Right renal cortex interstitium (tissue), 3 donors: ENCODE measurements around the gene SMCO1. TPM values are rescaled to one million over a fixed set of nuclear protein-coding genes. Genes with fewer than 3 reads are reported as not detected.
"Not testable (repeated sequence)": the region's sequence is repeated elsewhere in the genome, so short reads cannot be mapped to it uniquely, and the experiment has no call there.

Experiments used
- DNase-seq, 3 donors: peaks; one replicate each; pipeline ENCODE4 v3.0.0-alpha.2; 2013; ENCODE audit warnings: low read depth in 3 of 3, low spot score in 2 of 3
- polyA plus RNA-seq, 3 donors: library from polyadenylated mRNA; unstranded; fragments of 120-200 nt; gene quantifications; one replicate each; pipeline ENCODE4 v1.2.1, GENCODE V29; 2013; ENCODE audit not compliant: insufficient read length in 3 of 3

The SMCO1 gene
- polyA plus RNA-seq, 3 donors: 0.08 TPM; not detected in 2

GRCh38 chr3:196498297-196498696, 16.8 kb downstream of the SMCO1 start:
- DNase-seq: no peak

DNA sequence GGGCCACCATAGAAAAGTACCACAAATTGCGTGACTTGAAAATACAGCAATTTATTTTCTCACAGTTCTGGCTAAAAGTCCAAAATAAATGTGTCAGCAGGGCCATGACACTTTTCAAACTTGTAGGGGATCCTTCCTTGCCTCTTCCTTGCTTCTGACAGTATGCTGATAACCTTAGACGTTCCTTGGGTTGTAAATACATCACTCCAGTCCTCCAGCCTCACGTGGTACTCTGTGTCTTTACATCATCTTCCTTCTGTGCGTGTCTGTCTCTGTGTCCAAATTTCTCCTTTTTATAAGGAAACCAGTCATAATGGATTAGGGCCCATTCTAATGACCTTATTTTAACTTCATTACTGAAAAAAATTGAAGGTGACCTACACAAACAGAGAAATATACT, 19.0 kb downstream of the SMCO1 start:
- no peak for DNase-seq

DNA sequence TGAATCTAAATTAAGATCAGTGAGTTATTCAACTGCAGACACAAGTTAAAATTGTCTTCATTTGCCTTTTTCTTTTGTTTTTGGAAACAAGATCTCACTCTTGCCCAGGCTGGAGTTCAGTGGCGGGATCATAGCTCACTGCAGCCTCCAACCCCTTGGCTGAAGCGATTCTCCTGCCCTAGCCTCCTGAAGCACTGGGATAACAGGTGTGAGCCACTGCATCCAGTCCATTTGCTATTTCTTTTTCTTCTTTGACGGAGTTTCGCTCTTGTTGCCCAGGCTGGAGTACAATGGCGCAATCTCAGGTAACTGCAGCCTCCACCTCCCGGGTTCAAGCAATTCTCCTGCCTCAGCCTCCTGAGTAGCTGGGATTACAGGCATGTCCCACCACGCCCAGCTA, 21.9 kb downstream of the SMCO1 start:
- DNase-seq: no peak

GRCh38 chr3:196492080-196492479, 23.1 kb downstream of the SMCO1 start:
- DNase-seq: no peak

GRCh38 chr3:196489747-196490146, 25.4 kb downstream of the SMCO1 start:
- DNase-seq: no peak

DNA sequence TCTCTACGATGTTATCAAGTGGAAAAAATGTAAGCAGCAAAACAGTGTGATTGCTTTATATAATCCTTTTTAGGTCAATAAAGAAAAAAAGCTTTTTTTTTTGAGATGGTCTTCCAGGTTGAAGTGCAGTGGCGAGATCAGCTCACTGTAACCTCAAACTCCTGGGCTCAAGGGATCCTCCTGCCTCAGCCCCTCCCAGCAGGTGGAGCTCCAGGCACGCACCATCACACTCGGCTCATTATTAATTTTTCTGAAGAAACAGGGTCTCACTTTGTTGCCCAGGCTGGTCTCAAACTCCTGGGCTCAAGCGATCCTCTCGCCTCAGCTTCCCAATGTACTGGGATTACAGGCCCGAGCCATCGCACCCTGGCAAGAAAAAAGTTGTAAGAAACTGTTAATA, 28.9 kb downstream of the SMCO1 start:
- DNase-seq: no peak

DNA sequence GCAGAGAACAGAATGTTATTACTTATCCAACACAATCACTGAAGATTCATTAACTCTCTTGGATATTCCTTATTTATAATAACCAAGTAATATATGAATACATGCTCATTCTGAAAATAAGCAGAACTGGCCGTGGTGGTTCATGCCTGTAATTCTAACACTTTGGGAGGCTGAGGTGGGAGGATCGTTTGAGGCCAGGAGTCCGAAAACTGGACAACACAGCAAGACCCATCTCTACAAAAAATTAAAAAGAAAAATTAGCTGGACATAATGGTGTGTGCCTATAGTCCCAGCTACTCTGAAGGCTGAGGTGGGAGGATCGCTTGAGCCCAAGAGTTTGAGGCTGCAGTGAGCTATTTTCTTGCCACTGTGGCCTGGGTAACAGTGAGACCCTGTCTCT, 37.5 kb downstream of the SMCO1 start:
- DNase-seq: no peak

DNA sequence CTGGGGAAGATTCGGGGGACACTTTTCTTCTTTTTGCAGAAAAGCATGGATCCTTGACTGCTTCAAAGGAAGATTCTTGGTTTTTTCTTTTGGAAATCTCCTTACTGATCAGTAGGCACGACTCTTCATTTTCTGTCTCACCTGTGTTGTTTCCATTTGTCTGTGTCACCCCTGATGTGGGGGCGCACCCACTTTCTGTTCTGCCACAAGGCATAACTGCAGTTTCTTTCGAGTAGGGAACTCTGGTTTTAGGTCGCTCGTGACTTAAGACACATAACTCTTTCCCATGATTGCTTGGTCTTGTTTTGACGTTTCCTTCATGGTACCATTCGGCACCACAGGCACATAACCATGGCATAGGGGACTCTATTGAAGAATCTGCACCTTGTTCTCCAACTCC, 42.9 kb downstream of the SMCO1 start:
- no peak for DNase-seq

DNA sequence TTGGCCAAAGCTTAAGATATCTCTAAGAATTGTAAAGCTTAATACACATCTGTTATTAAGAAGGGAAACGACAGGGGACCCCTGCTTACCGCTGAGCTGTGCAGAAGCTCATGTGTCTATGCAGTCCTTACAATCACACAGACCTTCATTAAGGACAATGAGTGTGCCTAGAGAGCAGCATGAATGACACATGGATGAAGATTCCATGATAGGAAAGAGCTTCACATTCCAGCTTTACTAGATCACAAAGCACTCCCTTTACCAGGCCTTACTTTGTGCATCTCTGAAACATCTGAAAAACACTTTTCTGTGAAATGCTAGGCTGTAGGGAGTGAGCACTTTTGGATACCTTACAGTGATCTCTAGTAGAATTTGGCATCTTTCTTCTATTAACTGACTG, 43.6 kb downstream of the SMCO1 start:
- DNase-seq: no peak

GRCh38 chr3:196470182-196470581, 45.0 kb downstream of the SMCO1 start:
- DNase-seq: not testable (repeated sequence)

- DNase-seq: no peak
Observed at GRCh38 chr3:196463804-196464203, 51.3 kb downstream of the SMCO1 start.

DNA sequence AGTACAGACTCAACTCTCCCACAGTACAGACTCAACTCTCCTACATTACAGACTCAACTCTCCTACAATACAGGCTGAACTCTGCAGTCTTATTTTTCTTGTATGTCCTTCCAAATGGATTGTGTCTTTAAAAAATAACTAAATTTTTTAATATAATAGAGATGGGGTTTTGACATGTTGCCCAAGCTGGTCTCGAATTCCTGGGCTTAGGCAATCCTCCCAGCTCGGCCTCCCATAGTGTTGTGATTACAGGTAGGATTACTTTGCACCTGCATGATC, 51.7 kb downstream of the SMCO1 start:
- no peak for DNase-seq

DNA sequence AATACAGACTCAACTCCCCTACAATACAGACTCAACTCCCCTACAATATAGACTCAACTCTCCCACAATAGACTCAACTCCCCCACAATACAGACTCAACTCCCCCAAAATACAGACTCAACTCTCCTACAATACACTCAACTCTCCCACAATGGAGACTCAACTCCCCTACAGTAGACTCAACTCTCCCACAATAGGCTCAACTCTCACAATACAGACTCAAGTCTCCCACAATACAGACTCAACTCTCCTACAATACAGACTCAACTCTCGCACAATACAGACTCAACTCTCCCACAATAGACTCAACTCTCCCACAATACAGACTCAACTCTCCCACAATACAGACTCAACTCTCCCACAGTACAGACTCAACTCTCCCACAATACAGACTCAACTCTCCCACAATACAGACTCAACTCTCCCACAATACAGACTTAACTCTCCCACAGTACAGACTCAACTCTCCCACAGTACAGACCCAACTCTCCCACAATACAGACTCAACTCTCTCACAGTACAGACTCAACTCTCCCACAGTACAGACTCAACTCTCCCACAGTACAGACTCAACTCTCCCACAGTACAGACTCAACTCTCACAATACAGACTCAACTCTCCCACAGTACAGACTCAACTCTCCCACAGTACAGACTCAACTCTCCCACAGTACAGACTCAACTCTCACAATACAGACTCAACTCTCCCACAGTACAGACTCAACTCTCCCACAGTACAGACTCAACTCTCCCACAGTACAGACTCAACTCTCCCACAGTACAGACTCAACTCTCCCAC, 52.3 kb downstream of the SMCO1 start:
- DNase-seq: not testable (repeated sequence)

DNA sequence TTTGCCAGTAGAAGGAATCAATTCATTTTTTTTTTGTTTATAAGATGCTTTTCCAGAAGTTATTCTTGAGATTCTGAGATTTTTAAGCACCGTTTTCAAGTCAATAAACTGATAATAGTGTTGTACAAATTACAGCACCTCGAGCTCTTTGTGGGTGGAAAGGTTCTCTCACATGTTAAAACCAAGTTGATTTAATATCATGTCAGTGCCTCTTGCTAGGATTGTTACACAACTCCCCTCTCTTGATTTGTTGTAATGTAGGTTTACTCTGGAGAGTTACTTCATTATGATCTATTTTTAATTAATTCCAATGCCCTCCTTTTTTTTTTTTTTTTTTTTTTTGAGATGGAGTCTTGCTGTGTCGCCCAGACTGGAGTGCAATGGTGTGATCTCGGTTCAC, 57.1 kb downstream of the SMCO1 start:
- DNase-seq: no peak

GRCh38 chr3:196457470-196457869, 57.7 kb downstream of the SMCO1 start:
- not testable (repeated sequence) for DNase-seq

Other genes with a start within 250 kb of the SMCO1 start
- 10 to 100 TPM; 36.8 to 38.8 (median 37.7) TPM for gene PCYT1A, start 227.6 kb downstream of the SMCO1 start, polyA plus RNA-seq
- 10 to 100 TPM; 30.8 to 32.3 (median 32.0) TPM for gene DYNLT2B, start 197.1 kb downstream of the SMCO1 start, polyA plus RNA-seq
- under 1 TPM in 2 of 3 donors, not detected in 1; 0.11 to 0.34 TPM for gene TM4SF19, start 177.0 kb downstream of the SMCO1 start, polyA plus RNA-seq
- gene UBXN7, start 82.9 kb downstream of the SMCO1 start, polyA plus RNA-seq: 10 to 100 TPM; 32.6 to 34.4 (median 33.2) TPM
- gene RNF168, start 11.6 kb downstream of the SMCO1 start, polyA plus RNA-seq: 10 to 100 TPM; 16.0 to 16.9 (median 16.8) TPM
- 10 to 100 TPM; 20.0 to 23.7 (median 20.3) TPM for gene WDR53, start 53.2 kb upstream of the SMCO1 start, polyA plus RNA-seq
- gene FBXO45, start 53.3 kb upstream of the SMCO1 start, polyA plus RNA-seq: 10 to 100 TPM; 16.1 to 18.4 (median 17.2) TPM
- 1 to 10 TPM; 2.6 to 3.8 (median 3.2) TPM for gene NRROS, start 124.3 kb upstream of the SMCO1 start, polyA plus RNA-seq
- 1 to 10 TPM; 5.9 to 6.5 (median 6.2) TPM for gene CEP19, start 196.9 kb upstream of the SMCO1 start, polyA plus RNA-seq
- gene PIGX, start 197.0 kb upstream of the SMCO1 start, polyA plus RNA-seq: 10 to 100 TPM; 30.2 to 33.6 (median 30.7) TPM
- gene PAK2, start 224.5 kb upstream of the SMCO1 start, polyA plus RNA-seq: 10 to 100 TPM; 84.2 to 90.8 (median 90.5) TPM